ENCODE results near the gene CALD1. TPM values are rescaled to one million over a fixed set of nuclear protein-coding genes. Genes with fewer than 3 reads are reported as not detected.

Gene CALD1, protein sequence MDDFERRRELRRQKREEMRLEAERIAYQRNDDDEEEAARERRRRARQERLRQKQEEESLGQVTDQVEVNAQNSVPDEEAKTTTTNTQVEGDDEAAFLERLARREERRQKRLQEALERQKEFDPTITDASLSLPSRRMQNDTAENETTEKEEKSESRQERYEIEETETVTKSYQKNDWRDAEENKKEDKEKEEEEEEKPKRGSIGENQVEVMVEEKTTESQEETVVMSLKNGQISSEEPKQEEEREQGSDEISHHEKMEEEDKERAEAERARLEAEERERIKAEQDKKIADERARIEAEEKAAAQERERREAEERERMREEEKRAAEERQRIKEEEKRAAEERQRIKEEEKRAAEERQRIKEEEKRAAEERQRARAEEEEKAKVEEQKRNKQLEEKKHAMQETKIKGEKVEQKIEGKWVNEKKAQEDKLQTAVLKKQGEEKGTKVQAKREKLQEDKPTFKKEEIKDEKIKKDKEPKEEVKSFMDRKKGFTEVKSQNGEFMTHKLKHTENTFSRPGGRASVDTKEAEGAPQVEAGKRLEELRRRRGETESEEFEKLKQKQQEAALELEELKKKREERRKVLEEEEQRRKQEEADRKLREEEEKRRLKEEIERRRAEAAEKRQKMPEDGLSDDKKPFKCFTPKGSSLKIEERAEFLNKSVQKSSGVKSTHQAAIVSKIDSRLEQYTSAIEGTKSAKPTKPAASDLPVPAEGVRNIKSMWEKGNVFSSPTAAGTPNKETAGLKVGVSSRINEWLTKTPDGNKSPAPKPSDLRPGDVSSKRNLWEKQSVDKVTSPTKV
- total RNA-seq (1 to 10 TPM in 1 of 2 donors, under 1 TPM in 1; 0.62 to 9.2 TPM), total RNA-seq (0 to 0.35 reads per million in 2 donors)

- H3K9me3 ChIP-seq (ENCODE audit: control insufficient read depth, low read length, poor library complexity, severe bottlenecking): no peaks in the 10 kb centered on the region
- no peak for DNase-seq
- Mint-ChIP-seq H3K4me3 (no peak within 1 kb of the TSS), H3K36me3 (ENCODE audit: low read depth) (no peaks in the 10 kb centered on the region), H3K4me1 (no peaks in the 10 kb centered on the region), H3K27me3 (peaks cover 30% of the 10 kb centered on the region), H3K27ac (no peak within 1 kb of the TSS)
- ATAC-seq: no peak
These were observed at the start of gene CALD1 for GRCh38 chr7:134778941-134779740. Gene CALD1 (plus strand): TSS chr7:134779634. CDS start chr7:134867734, 88,100 bp downstream.

DNA sequence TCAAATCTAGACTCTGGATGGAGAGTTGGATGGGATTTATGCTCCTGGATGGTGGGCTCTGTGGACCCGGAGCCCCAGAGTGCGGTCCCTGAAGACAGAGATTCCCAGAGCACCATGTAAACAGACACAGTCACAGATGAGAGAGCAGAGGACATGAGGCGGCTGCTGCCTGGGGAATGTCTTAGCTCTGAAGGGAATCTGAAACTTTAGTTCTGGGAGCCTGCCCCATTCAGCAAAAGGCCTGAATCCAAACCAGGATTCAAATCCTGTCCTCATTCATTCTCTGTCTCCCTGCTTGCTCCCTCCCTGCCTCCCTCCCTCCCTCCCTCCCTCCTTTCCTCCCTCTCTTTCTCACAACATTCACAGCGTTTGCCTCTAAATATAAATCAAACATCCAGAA lies 49.5 kb upstream of the CALD1 start:
- DNase-seq: no peak
- Mint-ChIP-seq H3K4me3 (no peak overlapping the region), H3K27me3 (no peaks in the 10 kb centered on the region), H3K4me1 (peaks cover under 1% of the 10 kb centered on the region), H3K36me3 (ENCODE audit: low read depth) (no peaks in the 10 kb centered on the region), H3K27ac (no peak overlapping the region)
- ATAC-seq: no peak
- H3K9me3 ChIP-seq (ENCODE audit: control insufficient read depth, low read length, poor library complexity, severe bottlenecking): no peaks in the 10 kb centered on the region

- DNase-seq (no peak), ATAC-seq (no peak)
- Mint-ChIP-seq H3K27ac (no peak overlapping the region), H3K27me3 (no peaks in the 10 kb centered on the region), H3K4me1 (no peaks in the 10 kb centered on the region), H3K36me3 (ENCODE audit: low read depth) (no peaks in the 10 kb centered on the region), H3K4me3 (no peak overlapping the region)
- H3K9me3 ChIP-seq (ENCODE audit: control insufficient read depth, low read length, poor library complexity, severe bottlenecking): no peaks in the 10 kb centered on the region
These were observed 49.0 kb upstream of the CALD1 start for GRCh38 chr7:134730411-134730829.

DNA sequence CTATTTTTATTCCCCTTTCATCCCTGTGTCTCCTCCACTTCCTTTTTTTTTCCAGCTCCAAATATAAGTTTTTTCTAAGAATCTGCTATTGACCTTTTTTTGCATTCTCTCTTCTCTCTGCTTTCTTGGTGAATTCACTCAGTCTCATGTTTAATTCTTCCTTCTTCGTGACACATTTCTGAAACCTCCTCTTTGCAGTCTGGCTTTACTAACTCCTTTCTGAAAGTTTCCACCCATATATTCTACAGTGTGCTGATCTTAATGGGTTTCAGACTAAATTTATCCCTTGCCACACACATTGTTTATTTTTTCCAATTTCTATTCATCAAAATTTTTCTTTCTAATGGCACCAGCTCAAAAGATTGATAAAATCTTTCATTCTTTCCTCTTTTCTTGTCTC lies 47.8 kb upstream of the CALD1 start:
- no peak for DNase-seq
- Mint-ChIP-seq H3K27ac (no peak overlapping the region), H3K4me1 (peaks cover 2% of the 10 kb centered on the region), H3K36me3 (ENCODE audit: low read depth) (peaks cover 2% of the 10 kb centered on the region), H3K4me3 (no peak overlapping the region), H3K27me3 (peaks cover 6% of the 10 kb centered on the region)
- H3K9me3 ChIP-seq (ENCODE audit: control insufficient read depth, low read length, poor library complexity, severe bottlenecking): no peaks in the 10 kb centered on the region
- no peak for ATAC-seq

DNA sequence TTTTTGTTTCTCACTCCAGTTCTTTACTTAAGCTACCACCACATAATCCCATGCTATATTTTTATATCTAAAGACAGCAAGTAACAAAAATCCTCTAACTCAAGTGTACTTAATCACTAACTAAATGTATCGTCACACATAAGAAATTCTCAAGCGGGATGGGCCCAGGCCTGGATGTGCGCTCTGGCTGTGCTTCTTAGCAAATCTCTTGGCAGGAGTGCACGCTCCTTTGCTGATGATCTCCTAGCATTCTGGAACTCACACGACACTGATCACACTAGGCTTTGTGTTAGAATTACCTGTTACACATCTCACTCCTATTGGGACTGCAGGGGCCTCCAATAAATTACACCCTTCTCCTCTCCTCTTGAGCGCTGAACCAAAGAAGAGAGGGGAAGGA lies 46.7 kb upstream of the CALD1 start:
- DNase-seq: no peak
- no peak for ATAC-seq
- Mint-ChIP-seq H3K27ac (no peak overlapping the region), H3K4me3 (no peak overlapping the region), H3K27me3 (peaks cover 11% of the 10 kb centered on the region), H3K36me3 (ENCODE audit: low read depth) (peaks cover 2% of the 10 kb centered on the region), H3K4me1 (peaks cover 2% of the 10 kb centered on the region)
- no peaks in the 10 kb centered on the region for H3K9me3 ChIP-seq (ENCODE audit: control insufficient read depth, low read length, poor library complexity, severe bottlenecking)

GRCh38 chr7:134736381-134736780 lies 43.1 kb upstream of the CALD1 start:
- peaks cover 25% of the 10 kb centered on the region for H3K27me3 Mint-ChIP-seq
- ATAC-seq (no peak), DNase-seq (no peak)
- no peaks in the 10 kb centered on the region for H3K9me3 ChIP-seq (ENCODE audit: control insufficient read depth, low read length, poor library complexity, severe bottlenecking)
- peaks cover 7% of the 10 kb centered on the region for H3K4me1 Mint-ChIP-seq
- H3K4me3 Mint-ChIP-seq: no peak overlapping the region
- H3K36me3 Mint-ChIP-seq (ENCODE audit: low read depth): peaks cover 2% of the 10 kb centered on the region
- no peak overlapping the region for H3K27ac Mint-ChIP-seq

DNA sequence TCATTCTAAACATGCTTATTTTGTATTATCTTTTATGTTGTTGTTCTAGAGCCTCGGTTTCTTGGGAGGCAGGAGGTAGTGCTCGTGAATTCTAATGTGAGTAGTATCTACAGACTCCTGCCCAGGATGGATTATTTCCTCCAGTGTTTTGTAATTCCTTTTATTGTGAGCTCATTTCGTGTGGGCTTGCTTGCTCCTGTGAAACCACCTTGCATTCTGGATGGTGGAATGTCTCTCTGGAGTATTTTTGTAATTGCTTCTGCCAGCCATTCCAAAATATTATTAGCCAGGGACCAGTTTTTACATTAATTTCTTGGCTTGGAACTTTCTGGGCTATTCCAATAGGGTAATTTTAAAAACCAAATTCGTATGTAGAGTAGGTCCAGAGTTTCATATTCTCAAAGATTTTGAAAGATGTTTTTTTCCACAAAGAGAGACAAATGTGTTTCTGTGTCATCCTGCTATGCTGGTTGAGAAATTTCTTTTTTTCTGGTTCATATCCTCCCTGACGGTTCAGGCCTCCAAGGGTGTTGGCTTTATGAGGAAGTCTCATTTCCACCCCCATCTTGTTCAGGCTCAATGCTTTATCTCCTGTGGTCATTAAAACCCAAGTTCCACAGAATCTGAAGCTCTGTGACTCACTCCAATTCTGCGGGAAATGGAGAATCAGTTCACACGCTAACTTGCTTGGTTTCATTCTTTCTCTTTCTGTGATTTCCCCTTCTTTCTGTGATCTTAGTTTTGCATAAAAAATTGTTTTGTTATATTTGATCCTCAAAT lies 41.7 kb upstream of the CALD1 start:
- H3K36me3 Mint-ChIP-seq (ENCODE audit: low read depth): peaks cover 2% of the 10 kb centered on the region
- peaks cover 7% of the 10 kb centered on the region for H3K4me1 Mint-ChIP-seq
- ATAC-seq (no peak), DNase-seq (no peak)
- H3K27me3 Mint-ChIP-seq: peaks cover 26% of the 10 kb centered on the region
- no peak overlapping the region for H3K27ac Mint-ChIP-seq
- no peak overlapping the region for H3K4me3 Mint-ChIP-seq
- H3K9me3 ChIP-seq (ENCODE audit: control insufficient read depth, low read length, poor library complexity, severe bottlenecking): no peaks in the 10 kb centered on the region

GRCh38 chr7:134739362-134739761 lies 40.1 kb upstream of the CALD1 start:
- H3K27me3 Mint-ChIP-seq: peaks cover 33% of the 10 kb centered on the region
- peaks cover 7% of the 10 kb centered on the region for H3K4me1 Mint-ChIP-seq
- H3K4me3 Mint-ChIP-seq: no peak overlapping the region
- peaks cover 2% of the 10 kb centered on the region for H3K36me3 Mint-ChIP-seq (ENCODE audit: low read depth)
- H3K27ac Mint-ChIP-seq: no peak overlapping the region
- H3K9me3 ChIP-seq (ENCODE audit: control insufficient read depth, low read length, poor library complexity, severe bottlenecking): no peaks in the 10 kb centered on the region
- ATAC-seq: no peak
- no peak for DNase-seq

DNA sequence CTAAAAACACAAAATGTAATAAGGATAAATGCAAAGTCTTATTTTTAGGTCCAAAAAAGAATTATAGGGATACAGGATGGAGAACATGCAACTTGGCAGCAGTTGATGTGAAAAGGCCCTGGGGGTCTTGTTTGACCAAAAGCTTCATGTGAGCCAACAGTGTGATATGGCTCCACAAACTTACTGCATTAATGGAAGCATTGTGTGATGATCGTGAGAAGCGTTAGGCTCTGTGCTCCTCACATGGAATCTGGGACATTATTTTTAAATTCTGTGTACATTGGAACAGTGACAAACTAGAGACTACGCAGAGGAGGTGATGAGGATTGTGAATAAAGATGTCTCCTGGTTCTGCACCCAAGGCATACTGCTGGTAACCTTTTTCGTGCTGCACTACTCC lies 39.1 kb upstream of the CALD1 start:
- ATAC-seq (no peak), DNase-seq (no peak)
- Mint-ChIP-seq H3K4me3 (no peak overlapping the region), H3K27me3 (peaks cover 33% of the 10 kb centered on the region), H3K36me3 (ENCODE audit: low read depth) (peaks cover 2% of the 10 kb centered on the region), H3K27ac (no peak overlapping the region), H3K4me1 (peaks cover 7% of the 10 kb centered on the region)
- no peaks in the 10 kb centered on the region for H3K9me3 ChIP-seq (ENCODE audit: control insufficient read depth, low read length, poor library complexity, severe bottlenecking)

- no peak for DNase-seq
- H3K36me3 Mint-ChIP-seq (ENCODE audit: low read depth): no peaks in the 10 kb centered on the region
- H3K27ac Mint-ChIP-seq: no peak overlapping the region
- H3K27me3 Mint-ChIP-seq: peaks cover 43% of the 10 kb centered on the region
- no peaks in the 10 kb centered on the region for H3K9me3 ChIP-seq (ENCODE audit: control insufficient read depth, low read length, poor library complexity, severe bottlenecking)
- H3K4me3 Mint-ChIP-seq: no peak overlapping the region
- peaks cover 4% of the 10 kb centered on the region for H3K4me1 Mint-ChIP-seq
- no peak for ATAC-seq
These were observed 37.4 kb upstream of the CALD1 start for GRCh38 chr7:134741907-134742635.

GRCh38 chr7:134742688-134743350 lies 36.6 kb upstream of the CALD1 start:
- DNase-seq: no peak
- H3K36me3 Mint-ChIP-seq (ENCODE audit: low read depth): no peaks in the 10 kb centered on the region
- peaks cover 4% of the 10 kb centered on the region for H3K4me1 Mint-ChIP-seq
- no peak for ATAC-seq
- H3K27ac Mint-ChIP-seq: no peak overlapping the region
- no peak overlapping the region for H3K4me3 Mint-ChIP-seq
- no peaks in the 10 kb centered on the region for H3K9me3 ChIP-seq (ENCODE audit: control insufficient read depth, low read length, poor library complexity, severe bottlenecking)
- H3K27me3 Mint-ChIP-seq: peaks cover 45% of the 10 kb centered on the region

DNA sequence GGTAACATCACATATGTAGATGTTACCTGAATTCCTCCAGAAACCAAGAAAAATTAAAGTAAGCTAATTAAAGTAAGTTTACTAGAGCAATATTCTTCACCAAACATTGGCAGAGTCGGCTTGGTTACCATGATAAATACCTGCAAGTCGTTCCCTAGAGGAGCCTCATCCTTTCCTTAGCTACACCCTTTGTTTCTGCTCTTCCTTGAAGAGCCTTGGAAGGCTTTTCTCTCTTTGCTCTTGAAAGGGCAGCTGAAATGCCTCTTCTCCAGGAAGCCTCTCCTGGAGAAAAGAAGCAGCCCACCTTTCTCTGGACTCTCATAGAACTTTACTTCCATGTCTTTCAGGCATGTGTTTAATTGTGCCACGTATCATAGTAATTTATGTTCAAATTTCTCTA lies 34.9 kb upstream of the CALD1 start:
- Mint-ChIP-seq H3K27me3 (peaks cover 39% of the 10 kb centered on the region), H3K4me1 (no peaks in the 10 kb centered on the region), H3K27ac (no peak overlapping the region), H3K4me3 (no peak overlapping the region), H3K36me3 (ENCODE audit: low read depth) (no peaks in the 10 kb centered on the region)
- ATAC-seq (no peak), DNase-seq (no peak)
- no peaks in the 10 kb centered on the region for H3K9me3 ChIP-seq (ENCODE audit: control insufficient read depth, low read length, poor library complexity, severe bottlenecking)
